Measurements from ENCODE around the gene KLHL3.

GRCh38 chr5:137737349-137738131, 1.7 kb upstream of the KLHL3 start:
- no peak for TF ChIP-seq TEAD4 (IDR thresholded peaks at IDR 0.05; ENCODE audit: low read length)
- TF ChIP-seq TEAD4 (CRISPR knock-in tag; IDR thresholded peaks at IDR 0.05; ENCODE audit: borderline replicate concordance), result no peak
- no peak for TF ChIP-seq MCM5 (IDR thresholded peaks at IDR 0.05; ENCODE audit: low read depth)
- no peak for TF ChIP-seq FOXK1 (CRISPR knock-in tag; IDR thresholded peaks at IDR 0.05; ENCODE audit: borderline replicate concordance)
- TF ChIP-seq SIX5 (IDR thresholded peaks at IDR 0.05; ENCODE audit: borderline replicate concordance in 1 of 2, insufficient read depth in 1 of 2, low read depth in 1 of 2, low read length in 2 of 2), result no peak
- no peak for TF ChIP-seq CTCF (IDR thresholded peaks at IDR 0.05 in 2 of 3, conservative IDR thresholded peaks at IDR 0.05 in 1 of 3; ENCODE audit: insufficient read depth in 2 of 3, low read depth in 1 of 3, low read length in 3 of 3)
